ENCODE results near the gene CEMIP. TPM values are rescaled to one million over a fixed set of nuclear protein-coding genes. Genes with fewer than 3 reads are reported as not detected.

CEMIP gene
- total RNA-seq, 2 experiments from 2014 or later: not detected

- no peak overlapping the region for H3K27ac Mint-ChIP-seq
Measured at GRCh38 chr15:80787316-80787715, 8.1 kb downstream of the CEMIP start.

GRCh38 chr15:80788536-80788935 is 9.4 kb downstream of the CEMIP start:
- no peaks in the 10 kb centered on the region for H3K27me3 ChIP-seq (ENCODE audit: control insufficient read depth in 1 of 2, insufficient read depth in 2 of 2, low read length in 2 of 2)
- no peaks in the 10 kb centered on the region for H3K9me3 ChIP-seq (ENCODE audit: control insufficient read depth in 1 of 2, insufficient read depth in 1 of 2, low read length in 2 of 2)
- peaks cover 2% of the 10 kb centered on the region for H3K4me1 Mint-ChIP-seq (ENCODE audit: low read depth)
- CTCF ChIA-PET: no interaction called here
- H3K4me3 Mint-ChIP-seq: no peak overlapping the region
- no peak overlapping the region for H3K4me3 ChIP-seq (ENCODE audit: low read length)
- no peak for ATAC-seq (ENCODE audit: poor library complexity)
- no peak for TF ChIP-seq CTCF (IDR thresholded peaks at IDR 0.05)
- no peak overlapping the region for H3K27ac Mint-ChIP-seq
- no peaks in the 10 kb centered on the region for H3K36me3 Mint-ChIP-seq (ENCODE audit: low read depth)
- H3K36me3 ChIP-seq (ENCODE audit: insufficient read depth, low read length): no peaks in the 10 kb centered on the region
- no peak overlapping the region for H3K27ac ChIP-seq (ENCODE audit: low read depth in 1 of 2, low read length in 2 of 2)
- H3K4me1 ChIP-seq (ENCODE audit: insufficient read depth, low read length): peaks cover 3% of the 10 kb centered on the region
- no peaks in the 10 kb centered on the region for H3K9me3 Mint-ChIP-seq
- H3K27me3 Mint-ChIP-seq: peaks cover 34% of the 10 kb centered on the region
- POLR2A ChIA-PET: interaction anchor here (0.6 kb wide), 1 partner anchor 93 kb away, joined by 3 read pairs; no protein-coding TSS in a partner anchor
- intact Hi-C loops (cut with DNase I, micrococcal nuclease): no loop called here
- DNase-seq: no peak

More at GRCh38 chr15:80787316-80787715, 8.1 kb downstream of the CEMIP start:
- H3K27me3 ChIP-seq (ENCODE audit: control insufficient read depth in 1 of 2, insufficient read depth in 2 of 2, low read length in 2 of 2): no peaks in the 10 kb centered on the region
- H3K4me1 ChIP-seq (ENCODE audit: insufficient read depth, low read length): peaks cover 3% of the 10 kb centered on the region
- intact Hi-C loops (cut with DNase I, micrococcal nuclease): no loop called here
- peaks cover 38% of the 10 kb centered on the region for H3K27me3 Mint-ChIP-seq
- no peak overlapping the region for H3K4me3 ChIP-seq (ENCODE audit: low read length)
- H3K4me1 Mint-ChIP-seq (ENCODE audit: low read depth): peaks cover 12% of the 10 kb centered on the region
- no peaks in the 10 kb centered on the region for H3K9me3 ChIP-seq (ENCODE audit: control insufficient read depth in 1 of 2, insufficient read depth in 1 of 2, low read length in 2 of 2)
- ChIA-PET POLR2A (no interaction called here), CTCF (interaction anchor here (0.5 kb wide), 1 partner anchor 1401 kb away, joined by 4 read pairs; no protein-coding TSS in a partner anchor)
- DNase-seq: no peak
- ATAC-seq (ENCODE audit: poor library complexity): no peak
- no peaks in the 10 kb centered on the region for H3K36me3 Mint-ChIP-seq (ENCODE audit: low read depth)
- H3K27ac ChIP-seq (ENCODE audit: low read depth in 1 of 2, low read length in 2 of 2): no peak overlapping the region
- no peaks in the 10 kb centered on the region for H3K9me3 Mint-ChIP-seq
- TF ChIP-seq CTCF (IDR thresholded peaks at IDR 0.05): no peak
- H3K4me3 Mint-ChIP-seq: no peak overlapping the region
- H3K36me3 ChIP-seq (ENCODE audit: insufficient read depth, low read length): no peaks in the 10 kb centered on the region

- Histone ChIP-seq H3K9me3 (ENCODE audit: control insufficient read depth in 1 of 2, insufficient read depth in 1 of 2, low read length in 2 of 2) (no peaks in the 10 kb centered on the region), H3K4me3 (ENCODE audit: low read length) (no peak overlapping the region), H3K36me3 (ENCODE audit: insufficient read depth, low read length) (no peaks in the 10 kb centered on the region), H3K27me3 (ENCODE audit: control insufficient read depth in 1 of 2, insufficient read depth in 2 of 2, low read length in 2 of 2) (peaks cover 0 to 6% of the 10 kb centered on the region in 2 experiments), H3K27ac (ENCODE audit: low read depth in 1 of 2, low read length in 2 of 2) (no peak overlapping the region), H3K4me1 (ENCODE audit: insufficient read depth, low read length) (no peaks in the 10 kb centered on the region)
- H3K9me3 Mint-ChIP-seq: no peaks in the 10 kb centered on the region
- H3K36me3 Mint-ChIP-seq (ENCODE audit: low read depth): no peaks in the 10 kb centered on the region
- ATAC-seq (ENCODE audit: poor library complexity): no peak
- H3K27me3 Mint-ChIP-seq: peaks cover 34% of the 10 kb centered on the region
- H3K4me1 Mint-ChIP-seq (ENCODE audit: low read depth): no peaks in the 10 kb centered on the region
- TF ChIP-seq CTCF (IDR thresholded peaks at IDR 0.05): no peak
- no peak overlapping the region for H3K4me3 Mint-ChIP-seq
- intact Hi-C loops (cut with DNase I, micrococcal nuclease): no loop called here
- no peak overlapping the region for H3K27ac Mint-ChIP-seq
- ChIA-PET POLR2A (no interaction called here), CTCF (interaction anchor here (1.6 kb wide), 1 partner anchor 10 kb away, joined by 4 read pairs; no protein-coding TSS in a partner anchor)
- DNase-seq: no peak
Measured at GRCh38 chr15:80789296-80789695, 10.1 kb downstream of the CEMIP start.
